ENCODE results near the gene SETD6.

DNA sequence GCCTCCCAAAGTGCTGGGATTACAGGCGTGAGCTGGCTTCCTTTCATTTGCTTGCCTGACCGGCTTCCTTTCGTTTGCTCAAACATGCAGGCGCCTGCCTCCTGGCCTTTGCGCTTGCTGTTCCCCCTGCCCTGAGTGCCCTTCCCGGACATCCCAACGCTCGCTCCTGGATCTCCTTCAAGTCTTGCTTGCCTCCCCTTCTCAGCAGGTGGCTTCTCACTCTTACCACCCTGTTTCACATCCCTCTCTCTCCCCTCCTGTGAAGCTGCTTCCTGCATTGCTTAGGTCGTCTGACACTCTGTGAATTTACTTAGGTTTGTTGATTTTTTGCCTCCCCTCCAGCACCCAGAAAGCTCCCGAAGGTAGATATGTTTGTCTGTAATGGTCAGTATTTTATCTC lies 41.0 kb upstream of the SETD6 start:
- TF ChIP-seq, protein P1, sequence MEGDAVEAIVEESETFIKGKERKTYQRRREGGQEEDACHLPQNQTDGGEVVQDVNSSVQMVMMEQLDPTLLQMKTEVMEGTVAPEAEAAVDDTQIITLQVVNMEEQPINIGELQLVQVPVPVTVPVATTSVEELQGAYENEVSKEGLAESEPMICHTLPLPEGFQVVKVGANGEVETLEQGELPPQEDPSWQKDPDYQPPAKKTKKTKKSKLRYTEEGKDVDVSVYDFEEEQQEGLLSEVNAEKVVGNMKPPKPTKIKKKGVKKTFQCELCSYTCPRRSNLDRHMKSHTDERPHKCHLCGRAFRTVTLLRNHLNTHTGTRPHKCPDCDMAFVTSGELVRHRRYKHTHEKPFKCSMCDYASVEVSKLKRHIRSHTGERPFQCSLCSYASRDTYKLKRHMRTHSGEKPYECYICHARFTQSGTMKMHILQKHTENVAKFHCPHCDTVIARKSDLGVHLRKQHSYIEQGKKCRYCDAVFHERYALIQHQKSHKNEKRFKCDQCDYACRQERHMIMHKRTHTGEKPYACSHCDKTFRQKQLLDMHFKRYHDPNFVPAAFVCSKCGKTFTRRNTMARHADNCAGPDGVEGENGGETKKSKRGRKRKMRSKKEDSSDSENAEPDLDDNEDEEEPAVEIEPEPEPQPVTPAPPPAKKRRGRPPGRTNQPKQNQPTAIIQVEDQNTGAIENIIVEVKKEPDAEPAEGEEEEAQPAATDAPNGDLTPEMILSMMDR (IDR thresholded peaks at IDR 0.05), result no peak
- TF ChIP-seq EP300 (IDR thresholded peaks at IDR 0.05), result no peak
